NCI-H2081 (cell line): ENCODE data around the gene TKTL1.
"Not testable (repeated sequence)": the region's sequence is repeated elsewhere in the genome, so short reads cannot be mapped to it uniquely, and the experiment has no call there.

Source experiments
- DNase-seq, 2 experiments: peaks; one replicate each; lab custom pipeline; 2025; lab: John Stamatoyannopoulos, UW

The TKTL1 gene

DNA sequence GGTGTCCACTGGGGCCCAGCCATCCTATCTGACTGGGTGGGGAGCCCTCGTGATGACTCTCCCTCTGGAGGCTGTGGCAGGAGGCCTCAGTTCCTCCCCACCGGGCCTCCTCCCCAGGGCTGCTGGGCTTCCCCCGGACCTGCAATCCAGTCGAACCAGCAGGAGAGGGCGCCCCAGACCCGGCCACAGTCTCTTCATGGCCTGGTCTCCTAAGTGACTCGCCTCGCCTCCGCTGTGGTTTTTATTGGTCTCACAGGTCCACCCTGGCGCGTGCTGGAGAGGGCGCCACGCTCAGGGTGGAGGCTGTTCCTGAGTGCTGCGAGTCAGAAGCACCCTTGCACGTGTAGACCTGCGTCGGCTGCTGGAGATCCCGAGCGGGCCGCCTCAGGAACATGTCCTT is 48.0 kb downstream of the TKTL1 start:
- not testable (repeated sequence) for DNase-seq

DNA sequence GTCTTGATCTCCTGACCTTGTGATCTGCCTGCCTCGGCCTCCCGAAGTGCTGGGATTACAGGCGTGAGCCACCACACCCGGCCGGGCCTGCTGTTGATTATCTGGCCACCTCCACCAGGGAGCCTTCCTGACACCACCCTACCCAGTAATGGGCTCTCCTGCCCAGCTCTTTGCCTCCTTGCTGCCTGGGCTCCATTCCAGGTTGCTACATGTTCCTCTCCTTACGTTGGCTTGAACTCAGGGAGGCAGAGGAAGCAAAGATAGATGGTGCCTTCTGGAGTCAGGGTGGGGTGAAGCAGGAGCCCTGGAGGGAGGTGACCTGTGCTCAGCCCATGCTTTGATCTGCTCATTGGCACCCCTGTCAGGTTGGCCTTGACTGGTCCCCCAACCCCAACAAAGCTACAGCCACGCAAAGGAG is 52.5 kb downstream of the TKTL1 start:
- no peak for DNase-seq

DNA sequence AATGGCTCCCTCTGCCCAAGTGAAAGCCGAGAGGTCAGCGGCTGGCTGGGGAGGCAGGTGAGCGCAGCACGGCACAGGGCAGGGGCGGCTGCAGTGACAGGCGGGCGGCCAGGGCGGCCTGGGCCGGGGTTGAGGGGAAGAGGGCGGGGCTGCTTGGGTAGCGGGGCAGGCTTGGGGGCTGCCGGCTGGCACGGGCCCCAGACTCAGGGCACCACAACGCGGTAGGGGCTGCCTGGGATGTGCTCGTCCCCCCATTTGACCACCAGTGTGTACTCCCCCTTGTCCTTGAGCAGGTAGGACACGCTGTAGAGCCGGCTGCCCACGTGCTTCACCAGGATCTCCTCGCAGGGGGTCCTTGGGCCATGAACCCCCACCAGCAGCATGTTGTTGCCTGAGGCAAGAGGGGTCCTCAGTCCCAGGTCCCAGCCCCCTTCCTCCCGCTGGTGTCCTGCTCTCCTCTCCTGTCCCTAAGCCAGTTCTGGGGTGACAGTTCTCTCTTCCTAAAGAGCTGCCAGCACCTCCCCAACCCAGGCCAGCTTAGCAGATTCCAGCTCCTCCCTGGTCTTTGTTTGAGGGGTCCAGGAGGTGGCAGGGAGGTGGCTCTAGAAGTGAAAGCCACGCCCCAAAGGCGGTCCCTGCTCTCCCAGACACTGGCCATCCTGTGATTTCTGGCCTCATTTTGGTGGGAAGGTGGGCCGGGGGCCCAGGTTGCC is 53.2 kb downstream of the TKTL1 start:
- no peak for DNase-seq

DNA sequence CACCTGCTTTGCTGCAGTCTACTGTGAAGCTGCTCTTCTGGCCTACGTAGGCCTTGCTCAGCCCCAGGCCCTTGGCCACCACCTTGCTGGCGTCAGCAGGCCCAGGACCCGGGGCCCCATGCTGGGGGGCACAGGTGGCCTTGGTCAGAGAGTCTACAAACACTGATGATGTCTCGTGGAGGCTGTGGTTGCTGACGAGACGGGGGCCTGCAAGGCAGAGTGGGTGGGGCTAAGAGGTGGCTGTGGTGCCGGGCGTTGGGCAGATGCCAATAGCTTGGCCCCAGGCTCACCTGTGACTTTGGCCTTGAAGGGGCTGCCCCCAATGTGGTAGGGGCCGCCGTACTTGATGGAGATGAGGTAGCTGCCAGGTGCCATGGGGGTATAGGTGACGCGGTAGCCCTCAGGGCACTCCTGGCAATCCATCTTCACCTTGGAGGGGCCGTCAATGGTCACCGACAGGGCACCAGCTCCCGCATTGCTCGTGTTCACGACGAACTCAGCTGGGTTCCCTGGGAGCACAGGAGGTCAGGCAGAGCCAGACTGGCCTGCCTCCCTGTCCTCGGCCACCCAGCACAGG is 53.9 kb downstream of the TKTL1 start:
- no peak for DNase-seq

DNA sequence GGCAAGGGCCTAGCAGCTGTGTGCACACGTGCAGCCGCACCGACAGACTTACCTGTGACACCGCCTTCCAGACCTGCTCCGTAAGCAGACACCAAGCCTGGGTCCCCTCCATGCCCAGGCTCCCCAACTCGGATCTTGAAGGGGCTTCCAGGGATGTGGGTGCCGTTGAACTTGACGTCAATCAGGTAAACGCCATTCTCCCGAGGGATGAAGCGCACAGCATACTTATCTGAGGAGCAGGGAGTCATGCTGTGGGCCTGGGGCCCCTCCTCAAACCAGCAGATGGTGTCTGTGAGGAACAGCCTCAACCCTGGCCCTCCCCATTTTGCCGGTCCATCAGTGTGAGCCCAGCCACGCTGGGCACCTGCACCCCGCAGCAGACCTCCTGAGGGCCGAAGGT is 54.4 kb downstream of the TKTL1 start:
- no peak for DNase-seq

DNA sequence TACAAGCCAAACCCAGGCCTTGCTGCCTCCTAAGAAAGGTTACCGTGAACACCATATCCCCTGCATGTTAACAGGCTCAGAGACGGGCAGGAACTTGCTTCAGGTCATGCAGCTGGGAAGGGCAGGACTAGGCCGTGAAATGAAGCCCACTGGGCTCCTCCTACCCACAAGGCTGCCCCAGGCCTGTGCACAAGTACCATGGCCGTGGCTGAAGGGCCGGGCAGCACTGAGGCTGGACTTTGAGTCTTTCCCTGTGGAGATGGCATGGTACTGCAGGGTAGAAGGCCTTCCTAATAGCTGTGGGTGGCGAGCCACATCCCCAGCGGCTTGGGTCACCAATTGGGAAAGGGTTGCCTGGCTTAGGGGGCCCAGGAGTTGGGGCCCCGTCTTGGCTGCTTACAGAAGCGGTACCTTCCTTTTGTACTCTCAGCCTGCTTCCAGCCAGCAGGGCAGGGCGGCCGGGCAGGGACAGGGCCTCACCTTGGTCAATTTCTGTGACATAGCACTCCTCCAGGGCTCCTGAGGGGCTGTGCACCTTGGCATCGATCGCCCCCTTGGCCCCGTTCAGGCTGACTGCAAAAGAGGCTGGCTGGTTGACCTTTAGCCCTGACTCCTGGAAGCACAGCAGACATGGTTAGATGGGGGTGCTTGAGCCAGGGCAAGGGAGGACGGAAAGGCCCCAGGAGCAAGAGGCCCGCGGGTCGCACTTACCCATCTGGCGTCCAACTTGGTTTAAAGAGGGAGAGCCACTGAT is 55.0 kb downstream of the TKTL1 start:
- no peak for DNase-seq

DNA sequence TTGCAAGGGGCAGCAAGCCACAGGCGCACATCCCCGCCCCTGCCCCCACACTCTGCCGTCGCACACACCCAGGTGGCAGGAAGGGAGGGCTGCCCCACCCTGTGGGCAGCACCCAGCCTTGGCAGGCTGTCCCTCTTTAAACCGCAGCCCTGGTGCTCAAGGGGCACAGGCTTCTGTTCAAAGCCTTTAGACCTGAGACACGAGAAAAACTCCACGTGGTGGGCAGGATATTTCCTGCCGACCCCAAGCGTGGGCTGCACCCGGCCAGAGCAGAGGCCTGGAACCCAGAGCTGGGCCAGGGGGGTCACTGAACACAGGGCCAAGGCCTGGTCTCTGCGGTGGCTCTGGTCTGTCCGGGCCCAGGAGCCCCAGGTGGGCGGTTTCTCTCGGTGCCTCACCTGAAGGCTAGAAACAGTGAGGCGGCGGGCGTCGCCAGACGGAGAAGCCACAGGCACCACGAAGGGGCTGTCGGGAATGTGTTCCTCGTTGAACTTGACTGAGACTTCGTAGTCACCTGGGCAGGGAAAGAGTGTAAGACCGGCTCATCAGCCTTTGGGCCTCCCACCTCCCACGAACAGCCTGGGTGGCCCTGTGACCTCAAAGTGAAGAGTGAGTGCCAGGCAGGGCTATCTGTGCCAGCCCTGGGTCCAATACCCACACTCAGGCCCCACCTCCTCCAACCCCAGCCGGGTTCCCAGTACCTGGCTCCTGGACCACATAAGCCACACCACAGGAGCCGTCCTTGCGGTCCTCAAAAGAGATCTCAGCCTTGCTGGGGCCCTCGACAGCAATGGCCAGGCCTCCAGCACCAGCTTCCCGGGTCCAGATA is 55.8 kb downstream of the TKTL1 start:
- no peak for DNase-seq

DNA sequence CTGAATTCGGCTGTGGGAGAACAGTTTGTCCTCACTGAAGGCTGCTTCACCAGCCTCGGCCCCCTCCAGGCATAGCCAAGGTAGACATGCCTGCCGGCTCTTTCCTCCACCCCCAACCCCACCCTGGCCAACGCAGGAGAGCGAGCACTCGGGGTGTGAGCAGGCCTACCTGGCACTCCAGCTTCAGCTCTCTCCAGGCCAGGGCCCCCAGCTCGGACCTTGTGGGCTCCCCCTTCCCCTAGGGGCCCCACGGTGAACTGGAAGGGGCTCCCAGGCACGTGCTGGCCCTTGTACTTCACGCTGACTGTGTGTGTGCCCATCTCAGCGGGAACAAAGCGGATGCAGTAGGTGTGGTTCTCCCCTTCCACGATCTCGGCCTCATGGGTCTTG is 56.4 kb downstream of the TKTL1 start:
- DNase-seq, result no peak

DNA sequence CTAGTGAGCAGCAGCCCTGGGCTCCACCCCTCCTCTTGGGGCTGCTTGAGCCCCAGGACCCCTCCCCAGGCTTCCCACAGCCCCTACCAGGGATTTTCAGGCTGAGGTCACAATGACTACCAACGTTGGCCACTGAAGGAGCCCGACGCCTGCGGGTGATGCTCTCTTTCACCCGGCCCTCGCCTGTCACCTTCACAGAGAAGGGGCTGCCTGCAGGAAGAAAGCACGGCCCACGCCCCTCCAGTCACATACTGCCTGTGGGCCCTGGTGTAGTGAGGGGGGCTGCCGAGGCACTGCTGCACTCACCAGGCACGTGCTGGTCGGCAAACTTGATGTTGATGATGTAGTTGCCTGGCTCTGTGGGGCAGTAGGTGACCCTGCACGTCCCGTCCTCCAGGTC is 56.9 kb downstream of the TKTL1 start:
- no peak for DNase-seq

DNA sequence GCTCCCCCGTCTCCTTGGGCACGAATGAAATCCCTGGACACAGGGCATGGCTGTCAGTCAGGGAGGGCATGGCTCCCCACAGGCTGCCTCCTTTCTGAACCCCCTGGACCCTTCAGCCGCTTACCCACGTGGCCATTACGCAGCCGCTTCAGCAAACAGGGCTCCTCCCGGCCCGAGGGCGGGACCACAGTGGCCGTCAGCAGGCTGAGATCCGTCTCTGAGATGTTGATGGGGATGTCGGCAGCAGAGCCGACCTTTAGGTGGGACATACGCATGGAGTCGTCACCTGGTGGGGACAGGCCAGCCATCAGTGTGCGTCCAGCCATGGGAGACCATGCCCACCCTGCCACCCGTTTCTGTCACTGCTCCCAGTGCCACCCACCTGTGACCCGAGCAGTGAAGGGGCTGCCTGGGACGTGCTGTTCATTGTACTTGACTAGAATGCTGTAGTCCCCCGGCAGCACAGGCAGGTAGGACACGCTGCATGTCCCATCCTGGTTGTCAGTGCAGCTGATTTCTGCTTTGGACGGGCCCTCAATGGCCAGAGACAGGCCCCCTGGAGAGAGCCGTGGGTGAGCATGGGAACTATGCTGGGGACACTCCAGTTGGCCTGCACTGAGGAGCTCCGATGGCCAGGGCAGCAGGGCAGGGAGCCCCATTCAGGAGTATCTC is 57.7 kb downstream of the TKTL1 start:
- no peak for DNase-seq

DNA sequence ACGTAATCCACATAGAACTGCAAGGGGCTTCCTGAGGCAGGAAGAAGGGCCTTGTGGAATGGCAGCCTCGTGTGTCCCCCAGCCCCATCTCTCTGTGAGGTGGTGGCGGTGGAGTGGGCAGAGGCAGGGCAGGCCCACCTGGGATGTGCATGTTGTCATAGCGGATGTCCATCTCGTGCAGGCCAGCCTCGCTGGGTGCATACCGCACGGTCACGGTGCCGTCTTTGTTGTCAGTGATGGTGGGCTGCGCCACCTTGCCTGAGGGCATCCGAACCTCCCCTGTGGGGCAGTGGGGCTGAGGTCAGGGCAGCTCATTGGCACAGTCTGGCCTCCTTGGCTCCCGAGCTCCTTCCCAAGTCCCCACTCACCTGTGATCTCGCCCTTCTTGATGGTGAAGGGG is 58.4 kb downstream of the TKTL1 start:
- DNase-seq, result no peak

DNA sequence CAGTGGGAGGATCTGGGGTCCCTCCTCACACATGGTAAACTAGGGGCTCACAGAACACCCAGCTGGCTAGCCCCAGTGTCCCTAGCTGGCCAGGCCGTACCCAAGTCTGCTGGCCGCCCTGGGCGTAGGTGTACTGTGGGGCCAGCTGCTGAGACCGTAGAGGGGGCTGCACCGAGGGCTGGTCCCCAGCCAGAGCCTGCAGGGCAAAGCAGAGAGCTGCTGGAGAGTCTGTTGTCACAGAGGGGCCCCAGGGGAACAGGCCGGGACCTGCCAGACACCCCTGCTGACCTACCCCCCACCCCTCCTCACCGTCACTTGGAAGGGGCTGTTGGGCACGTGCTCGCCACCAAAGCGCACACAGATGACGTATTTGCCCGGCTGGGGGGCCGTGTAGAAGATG is 58.9 kb downstream of the TKTL1 start:
- DNase-seq, result no peak

DNA sequence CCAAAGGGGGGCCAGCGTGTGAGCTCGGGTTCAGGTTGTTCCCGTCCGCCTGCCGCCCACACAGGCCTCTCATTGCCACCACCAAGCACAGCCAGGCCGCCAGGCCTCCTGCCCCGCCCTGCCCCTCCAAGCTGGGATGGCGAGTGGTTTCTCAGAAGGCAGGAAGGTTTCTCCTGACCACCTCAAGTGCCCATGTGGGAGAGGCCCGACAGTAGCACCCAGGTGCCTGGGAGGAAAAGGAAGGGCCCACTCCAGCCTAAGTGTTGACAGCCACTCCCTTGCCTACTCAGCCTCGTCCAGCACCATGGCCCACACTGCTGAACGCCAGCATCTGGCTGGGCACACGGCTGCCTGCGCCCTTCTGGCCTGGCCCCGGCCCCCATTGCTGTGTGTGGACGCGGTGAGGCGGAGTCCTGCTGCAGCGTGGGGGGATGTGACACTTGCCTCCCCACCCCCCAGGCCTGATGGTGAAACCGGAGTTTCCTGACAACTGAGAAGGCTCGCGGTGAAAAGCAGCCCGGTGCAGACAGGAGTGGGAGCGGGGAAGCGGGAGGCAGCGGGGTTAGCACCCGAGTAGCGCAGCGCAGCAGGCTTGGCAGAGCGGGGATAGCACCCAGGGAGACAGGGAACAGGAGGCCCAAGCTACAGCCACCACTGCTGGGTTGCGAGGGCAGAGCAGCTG is 59.6 kb downstream of the TKTL1 start:
- DNase-seq, result no peak

DNA sequence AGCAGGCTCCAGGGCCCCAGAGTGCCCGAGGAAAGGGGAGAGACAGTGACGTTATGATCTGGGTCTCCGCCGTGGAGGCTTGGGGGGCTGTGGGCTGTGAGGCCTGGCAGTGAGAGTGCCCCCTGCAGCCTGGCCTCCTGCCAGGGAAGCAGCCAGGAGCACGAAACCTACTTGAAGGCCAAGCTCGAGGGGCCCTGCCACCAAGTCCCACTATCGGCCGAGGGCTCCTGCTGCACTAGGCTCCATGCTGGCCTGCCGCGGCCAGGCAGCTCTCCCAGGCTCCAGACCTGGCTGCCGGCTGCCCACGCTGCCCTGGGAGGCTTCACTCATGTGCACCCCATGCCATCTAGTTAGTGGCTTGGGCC is 60.2 kb downstream of the TKTL1 start:
- no peak for DNase-seq

DNA sequence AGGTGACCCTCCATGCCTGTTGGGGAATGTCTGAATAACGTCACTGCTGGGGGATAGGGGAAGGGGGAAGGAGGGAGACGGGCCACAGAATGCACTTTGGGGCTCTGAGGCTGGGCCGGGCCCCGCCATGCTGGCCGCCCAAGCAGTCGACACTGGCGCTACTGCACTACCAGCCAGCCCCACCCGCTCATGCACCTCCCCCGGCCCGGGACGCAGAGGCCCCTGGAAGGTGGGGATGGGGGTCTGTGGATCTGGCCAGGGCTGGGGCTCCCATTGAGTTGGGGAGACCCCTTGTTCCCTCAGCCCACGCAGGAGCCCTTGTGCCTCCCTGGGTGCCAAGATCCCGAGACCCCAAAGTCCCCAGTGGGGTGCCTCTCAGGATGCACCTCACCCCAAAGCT is 61.0 kb downstream of the TKTL1 start:
- DNase-seq, result no peak

DNA sequence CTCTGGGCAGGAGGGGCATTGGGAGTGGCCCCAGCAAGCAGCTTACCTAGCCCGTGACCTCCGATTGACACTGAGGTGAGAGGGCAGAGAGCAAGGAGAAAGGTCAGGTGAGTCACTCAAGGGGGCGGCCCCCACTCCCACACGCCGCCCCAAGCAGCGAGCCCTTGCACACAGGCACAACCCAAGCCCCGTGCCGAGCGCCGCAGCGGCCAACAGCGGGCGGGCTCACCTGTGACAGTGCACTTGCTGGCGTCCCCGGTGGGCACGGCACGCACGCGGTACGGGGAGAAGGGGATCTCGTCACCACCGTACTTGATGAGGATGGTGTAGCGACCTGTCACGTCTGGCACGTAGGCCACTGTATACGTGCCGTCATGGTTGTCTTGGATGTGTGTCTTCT is 61.6 kb downstream of the TKTL1 start:
- no peak for DNase-seq

DNA sequence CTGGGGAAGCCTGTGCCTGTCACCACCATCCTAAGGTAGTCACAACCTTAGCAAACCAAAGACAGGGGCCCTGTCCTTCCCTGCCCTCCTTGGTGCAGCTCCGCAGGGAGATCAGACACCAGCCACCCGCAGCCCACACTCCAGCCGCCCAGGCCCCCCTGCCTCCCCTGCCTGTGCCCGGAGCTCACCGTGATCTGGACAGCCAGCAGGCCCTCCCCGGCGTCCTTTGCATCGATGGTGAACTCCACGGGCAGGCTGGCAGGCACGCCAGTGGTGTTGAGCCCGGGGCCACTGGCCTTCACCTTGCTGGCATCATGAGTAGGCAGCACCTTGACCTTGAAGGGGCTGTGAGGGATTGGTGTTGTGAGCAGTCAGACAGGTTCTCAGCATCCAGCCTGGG is 62.4 kb downstream of the TKTL1 start:
- no peak for DNase-seq

DNA sequence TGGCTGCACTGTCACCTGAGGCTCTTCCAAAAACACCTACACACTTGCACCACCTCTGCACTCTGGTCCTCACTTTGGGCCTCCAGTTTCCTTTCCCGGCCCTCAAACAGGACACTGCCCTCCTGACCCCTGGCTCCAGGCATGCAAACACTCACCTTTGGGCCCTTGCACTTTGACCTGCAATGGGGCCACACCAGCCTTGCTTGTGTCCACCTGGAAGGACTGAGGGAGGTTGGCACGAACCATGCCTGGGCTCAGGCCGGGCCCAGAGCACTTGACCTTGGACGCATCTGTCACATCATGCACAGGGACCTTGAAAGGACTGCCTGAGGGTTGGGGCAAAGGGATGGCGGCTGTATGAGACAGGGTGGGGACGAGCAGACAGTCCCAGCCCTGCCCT is 63.2 kb downstream of the TKTL1 start:
- DNase-seq, result no peak

DNA sequence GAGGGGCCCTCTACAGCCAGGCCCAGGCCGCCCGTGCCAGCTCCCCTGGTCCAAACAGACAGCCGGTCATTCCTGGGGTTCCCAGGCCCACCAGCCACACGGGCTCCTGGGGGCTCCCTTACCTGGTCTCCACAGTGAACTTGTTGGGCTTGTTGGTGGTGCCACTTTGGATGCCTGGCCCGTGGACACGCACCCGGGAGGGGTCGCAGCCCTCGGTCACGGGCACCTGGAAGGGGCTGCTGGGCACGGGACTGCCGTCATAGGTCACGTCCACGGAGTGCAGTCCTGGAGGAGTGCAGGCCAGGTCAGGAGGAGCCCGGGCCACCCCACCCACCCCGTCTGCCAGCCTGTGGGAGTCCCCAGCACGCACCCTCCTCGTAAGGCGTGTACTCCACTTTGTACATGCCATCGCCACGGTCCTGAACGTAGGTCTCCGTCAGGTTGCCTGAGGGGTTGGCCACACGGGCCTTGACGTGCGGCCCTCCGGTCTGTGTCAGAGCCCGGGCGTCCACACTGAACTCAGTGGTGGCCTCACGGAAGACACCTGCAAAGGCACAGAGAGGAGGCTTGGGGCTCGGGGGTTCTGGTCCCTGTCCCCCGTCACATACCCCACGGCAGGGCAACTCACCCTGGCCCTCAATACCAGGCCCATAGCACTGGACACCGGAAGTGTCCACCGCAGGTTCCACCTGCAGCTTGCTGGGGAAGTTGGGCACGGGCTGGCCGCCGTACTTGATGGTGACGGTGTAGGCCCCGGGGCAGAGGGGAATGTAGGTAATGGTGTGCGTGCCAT is 64.0 kb downstream of the TKTL1 start:
- DNase-seq, result no peak

DNA sequence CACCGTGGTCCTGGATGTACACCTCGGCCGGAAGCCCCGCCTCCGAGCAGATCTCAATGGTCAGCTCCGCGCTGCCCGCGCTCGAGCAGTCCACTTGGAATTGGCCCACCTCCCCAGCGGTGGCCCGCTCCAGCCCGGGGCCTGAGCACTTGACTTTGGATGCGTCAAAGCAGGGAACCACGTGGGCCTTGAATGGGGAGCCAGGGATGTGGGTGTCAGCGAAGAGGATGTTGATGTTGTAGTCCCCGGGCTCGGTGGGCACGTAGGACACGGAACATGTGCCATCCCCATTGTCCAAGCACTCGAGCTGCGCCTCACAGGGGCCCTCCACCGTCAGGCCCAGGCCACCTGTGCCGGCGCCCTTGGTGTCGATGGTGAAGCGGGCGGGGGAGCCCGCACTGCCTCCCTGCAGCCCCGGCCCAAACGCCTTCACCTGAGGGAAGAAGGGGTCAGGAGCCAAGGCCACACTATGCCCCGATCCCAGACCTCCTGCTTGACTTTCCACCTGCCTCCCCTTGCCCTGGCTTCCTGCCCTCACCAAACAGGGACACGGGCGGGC is 64.6 kb downstream of the TKTL1 start:
- no peak for DNase-seq
